Activated CD4-positive, alpha-beta T cell treated with anti-CD3 and anti-CD28 coated beads, Interleukin-2, amount 50 U/mL, for 48 hours (primary cell): Measurements from ENCODE around the gene SCN5A.
"Not testable (repeated sequence)": the region's sequence is repeated elsewhere in the genome, so short reads cannot be mapped to it uniquely, and the experiment has no call there.

ENCODE experiments used
- DNase-seq, 2 experiments: peaks; one replicate each; pipeline ENCODE4 v3.0.0-alpha.2; 2020

SCN5A gene

GRCh38 chr3:38577371-38578080, 72.0 kb downstream of the SCN5A start:
- DNase-seq: no peak

GRCh38 chr3:38576526-38577370, 72.7 kb downstream of the SCN5A start:
- DNase-seq: no peak

- no peak for DNase-seq
Measured at GRCh38 chr3:38576131-38576525, 73.4 kb downstream of the SCN5A start.

- DNase-seq: no peak
Measured at GRCh38 chr3:38575279-38575843, 74.1 kb downstream of the SCN5A start.

GRCh38 chr3:38574411-38575278, 74.8 kb downstream of the SCN5A start:
- DNase-seq: no peak

GRCh38 chr3:38573556-38573955, 75.9 kb downstream of the SCN5A start:
- no peak for DNase-seq

GRCh38 chr3:38573111-38573510, 76.4 kb downstream of the SCN5A start:
- DNase-seq: no peak

GRCh38 chr3:38567498-38567897, 82.0 kb downstream of the SCN5A start:
- DNase-seq: no peak

- not testable (repeated sequence) for DNase-seq
Measured at GRCh38 chr3:38566794-38567193, 82.7 kb downstream of the SCN5A start.

- DNase-seq: no peak
Measured at GRCh38 chr3:38566215-38566528, 83.3 kb downstream of the SCN5A start.

GRCh38 chr3:38565339-38566214, 83.9 kb downstream of the SCN5A start:
- DNase-seq: no peak

GRCh38 chr3:38564631-38565338, 84.7 kb downstream of the SCN5A start:
- no peak for DNase-seq

- no peak for DNase-seq
Measured at GRCh38 chr3:38563886-38564270, 85.6 kb downstream of the SCN5A start.

GRCh38 chr3:38563070-38563885, 86.2 kb downstream of the SCN5A start:
- DNase-seq: no peak

- DNase-seq: no peak
Measured at GRCh38 chr3:38562467-38562925, 87.0 kb downstream of the SCN5A start.

- no peak for DNase-seq
Measured at GRCh38 chr3:38561746-38562466, 87.6 kb downstream of the SCN5A start.

- DNase-seq: no peak
Measured at GRCh38 chr3:38560996-38561717, 88.3 kb downstream of the SCN5A start.

GRCh38 chr3:38560284-38560683, 89.2 kb downstream of the SCN5A start:
- no peak for DNase-seq

- DNase-seq: no peak
Measured at GRCh38 chr3:38558864-38559263, 90.6 kb downstream of the SCN5A start.
